Stimulated activated CD4-positive, alpha-beta T cell treated with anti-CD3 and anti-CD28 coated beads, Interleukin-4, amount 100 ng/mL, for 24 hours (primary cell): ENCODE data around the gene CD248.
"Not testable (repeated sequence)": the region's sequence is repeated elsewhere in the genome, so short reads cannot be mapped to it uniquely, and the experiment has no call there.

Source experiments
- DNase-seq: peaks from one replicate; pipeline ENCODE4 v3.0.0-alpha.2; 2020

The CD248 gene, protein sequence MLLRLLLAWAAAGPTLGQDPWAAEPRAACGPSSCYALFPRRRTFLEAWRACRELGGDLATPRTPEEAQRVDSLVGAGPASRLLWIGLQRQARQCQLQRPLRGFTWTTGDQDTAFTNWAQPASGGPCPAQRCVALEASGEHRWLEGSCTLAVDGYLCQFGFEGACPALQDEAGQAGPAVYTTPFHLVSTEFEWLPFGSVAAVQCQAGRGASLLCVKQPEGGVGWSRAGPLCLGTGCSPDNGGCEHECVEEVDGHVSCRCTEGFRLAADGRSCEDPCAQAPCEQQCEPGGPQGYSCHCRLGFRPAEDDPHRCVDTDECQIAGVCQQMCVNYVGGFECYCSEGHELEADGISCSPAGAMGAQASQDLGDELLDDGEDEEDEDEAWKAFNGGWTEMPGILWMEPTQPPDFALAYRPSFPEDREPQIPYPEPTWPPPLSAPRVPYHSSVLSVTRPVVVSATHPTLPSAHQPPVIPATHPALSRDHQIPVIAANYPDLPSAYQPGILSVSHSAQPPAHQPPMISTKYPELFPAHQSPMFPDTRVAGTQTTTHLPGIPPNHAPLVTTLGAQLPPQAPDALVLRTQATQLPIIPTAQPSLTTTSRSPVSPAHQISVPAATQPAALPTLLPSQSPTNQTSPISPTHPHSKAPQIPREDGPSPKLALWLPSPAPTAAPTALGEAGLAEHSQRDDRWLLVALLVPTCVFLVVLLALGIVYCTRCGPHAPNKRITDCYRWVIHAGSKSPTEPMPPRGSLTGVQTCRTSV

DNA sequence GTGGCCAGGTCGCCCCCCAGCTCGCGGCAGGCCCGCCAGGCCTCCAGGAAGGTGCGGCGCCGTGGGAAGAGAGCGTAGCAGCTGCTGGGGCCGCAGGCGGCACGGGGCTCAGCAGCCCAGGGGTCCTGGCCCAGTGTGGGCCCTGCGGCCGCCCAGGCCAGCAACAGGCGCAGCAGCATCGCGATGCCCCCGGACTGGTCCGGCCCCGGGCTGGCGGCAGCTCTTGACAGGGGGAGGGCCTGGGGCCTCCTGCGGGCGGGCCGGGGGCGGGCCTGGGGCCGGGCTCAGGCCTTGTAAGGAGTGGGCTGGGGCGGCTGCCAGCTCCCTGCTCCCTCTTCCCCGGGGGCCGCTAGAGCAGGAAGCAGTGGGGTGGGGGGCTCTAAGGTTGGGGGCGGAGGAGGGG is at the start of gene CD248:
Gene CD248 (minus strand): TSS at position 196 of the 403 bp plus-strand sequence. CDS start 17 bp downstream, at position 179.
- DNase-seq = no peak

DNA sequence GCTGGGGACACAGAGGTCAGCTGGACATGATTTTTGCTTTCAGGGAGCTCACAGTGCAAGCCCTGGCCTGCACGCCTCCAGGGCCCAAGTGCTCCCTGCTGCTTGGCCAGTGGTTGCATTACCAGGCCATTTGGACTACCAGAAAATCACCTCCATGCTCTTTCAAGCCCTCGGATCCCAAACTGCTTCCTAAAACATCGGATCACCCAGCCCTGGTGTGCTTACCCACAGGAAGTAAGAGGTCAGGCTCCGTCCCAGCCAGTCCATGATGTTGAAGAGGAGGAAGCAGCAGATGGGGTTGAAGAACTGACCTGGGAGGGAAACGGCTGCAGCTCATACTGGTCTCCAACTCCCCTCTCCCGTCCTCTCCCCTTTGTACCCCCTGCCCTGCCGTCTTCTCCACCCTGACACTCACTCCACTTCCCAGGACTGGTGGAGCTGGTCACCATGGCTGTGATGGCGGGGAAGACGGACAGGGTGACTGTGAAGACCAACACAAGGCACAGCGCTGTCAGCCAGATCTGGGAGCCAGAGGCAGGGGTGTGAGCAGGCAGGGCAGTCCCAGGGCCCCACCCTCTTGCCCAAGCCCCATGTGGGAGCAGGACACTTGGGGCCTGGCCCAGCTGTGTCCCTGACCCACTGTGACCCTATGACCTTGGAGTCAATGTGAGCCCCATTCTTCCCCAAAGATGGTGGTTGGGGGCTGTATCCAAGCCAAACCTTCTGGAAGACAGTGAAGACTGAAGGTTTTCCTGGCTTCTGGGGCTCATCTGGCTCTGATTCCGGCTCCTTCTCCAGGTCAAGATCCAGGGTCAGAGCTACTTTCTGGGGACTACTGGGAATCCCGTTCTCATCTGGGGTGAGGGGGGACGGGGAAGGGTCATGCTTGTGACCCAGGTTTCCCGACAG is 49.1 kb upstream of the CD248 start:
- DNase-seq = no peak

DNA sequence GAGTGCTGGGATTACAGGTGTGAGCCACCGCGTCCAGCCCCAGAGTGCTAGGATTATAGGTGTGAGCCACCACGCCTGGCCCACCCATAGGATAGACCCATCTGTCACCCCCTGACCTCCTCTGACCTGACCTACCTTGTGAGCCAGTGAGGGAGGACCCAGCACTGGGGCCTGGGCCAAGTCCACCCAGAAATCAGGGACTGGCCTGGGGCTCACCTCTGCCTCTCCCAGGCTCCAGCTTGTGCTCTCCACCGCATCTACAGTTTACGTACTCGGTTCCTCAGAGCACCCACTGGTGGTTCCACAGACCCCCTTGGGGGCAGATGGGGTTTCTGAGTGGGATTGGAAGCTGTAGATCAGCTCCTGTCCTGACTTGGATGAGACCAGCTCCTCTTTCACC is 48.3 kb upstream of the CD248 start:
- DNase-seq = no peak

DNA sequence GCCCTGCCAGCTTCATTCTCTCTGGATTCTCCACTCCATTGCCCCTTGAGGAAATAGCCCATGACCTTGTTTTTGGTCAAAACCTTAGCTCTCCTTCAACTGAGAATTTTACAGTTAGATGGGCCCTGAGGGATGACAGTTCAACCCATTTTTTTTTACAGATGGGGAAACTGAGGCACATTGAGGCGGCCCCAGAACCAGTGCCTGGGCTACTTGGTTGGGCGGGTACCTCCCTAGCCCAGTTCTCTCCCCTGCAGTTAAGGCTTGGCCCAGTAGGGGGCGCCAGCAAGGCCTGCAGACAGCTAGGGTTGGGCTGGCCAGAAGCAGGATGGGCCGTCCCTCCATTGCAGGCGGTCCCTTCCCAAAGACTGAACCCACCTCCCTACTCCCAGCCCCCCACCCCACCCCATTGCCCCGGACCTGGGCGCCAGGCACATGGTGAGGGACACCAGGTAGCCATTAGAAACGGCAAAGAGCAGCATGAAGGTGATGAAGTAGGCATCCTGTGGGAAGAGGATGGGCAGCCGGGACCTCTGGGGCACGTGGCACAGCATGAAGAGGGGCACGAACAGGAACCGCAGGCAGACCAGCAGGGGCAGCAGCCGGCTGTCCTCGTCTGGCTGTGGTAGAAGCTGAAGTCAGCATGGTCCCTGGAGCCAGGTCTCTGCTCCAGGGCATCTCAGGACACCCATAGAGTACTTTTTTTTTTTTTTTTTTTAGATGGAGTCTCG is 47.1 kb upstream of the CD248 start:
- peak; percentile 78 for DNase-seq

DNA sequence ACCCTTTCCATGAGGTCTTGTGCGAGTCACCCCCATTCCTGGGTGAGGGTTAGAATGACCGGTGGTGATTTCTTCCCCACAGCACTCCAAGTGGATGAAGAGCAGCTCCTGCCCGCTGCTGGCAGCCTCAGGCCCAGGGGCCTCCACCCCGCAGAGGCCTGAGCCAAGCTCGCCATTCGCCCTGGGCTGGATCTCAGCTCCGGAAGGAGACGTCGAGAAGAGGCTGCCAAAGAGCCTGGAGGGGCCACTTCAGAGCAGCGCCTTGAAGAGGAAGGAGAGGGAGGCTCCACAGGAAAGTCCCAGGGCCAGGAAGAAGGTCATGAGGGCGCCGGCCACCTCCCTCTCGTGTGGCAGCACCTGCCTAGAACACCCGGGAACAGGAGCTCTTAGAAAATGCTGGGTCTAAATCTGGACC is 46.4 kb upstream of the CD248 start:
- DNase-seq = no peak

DNA sequence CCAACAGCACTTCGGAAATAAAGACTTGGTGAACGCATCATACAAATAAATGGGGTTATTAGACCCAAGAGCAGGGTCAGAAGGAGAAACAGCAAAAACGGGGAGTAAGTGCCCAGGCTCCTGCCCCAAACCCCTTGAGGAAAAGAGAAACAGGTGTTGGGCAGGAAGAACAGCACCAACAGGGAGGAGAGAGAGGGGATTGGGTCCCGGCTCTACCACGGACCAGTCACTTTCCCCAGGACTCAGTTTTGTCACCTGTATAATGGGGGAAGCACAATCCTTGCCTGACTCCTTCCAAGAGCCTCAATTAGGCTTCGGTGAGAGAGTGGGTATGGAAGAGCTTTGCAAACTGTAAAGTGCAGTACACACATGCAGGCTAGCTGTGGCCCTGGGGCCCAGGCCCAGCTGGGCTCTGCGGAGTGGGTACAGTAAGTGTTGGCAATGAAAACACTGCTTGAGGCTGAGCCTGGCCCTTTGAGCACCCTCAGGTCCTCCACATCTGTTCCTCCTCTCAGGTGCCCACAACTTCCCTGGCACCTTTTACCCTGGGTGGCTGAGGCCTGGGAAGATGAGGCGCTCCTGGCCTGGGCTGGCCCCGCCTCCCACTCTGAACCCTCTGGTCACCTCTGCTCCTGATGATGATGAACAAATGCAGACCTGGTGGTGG is 45.8 kb upstream of the CD248 start:
- DNase-seq = no peak

- DNase-seq = no peak
Measured at GRCh38 chr11:66361502-66361941, 44.7 kb upstream of the CD248 start.

DNA sequence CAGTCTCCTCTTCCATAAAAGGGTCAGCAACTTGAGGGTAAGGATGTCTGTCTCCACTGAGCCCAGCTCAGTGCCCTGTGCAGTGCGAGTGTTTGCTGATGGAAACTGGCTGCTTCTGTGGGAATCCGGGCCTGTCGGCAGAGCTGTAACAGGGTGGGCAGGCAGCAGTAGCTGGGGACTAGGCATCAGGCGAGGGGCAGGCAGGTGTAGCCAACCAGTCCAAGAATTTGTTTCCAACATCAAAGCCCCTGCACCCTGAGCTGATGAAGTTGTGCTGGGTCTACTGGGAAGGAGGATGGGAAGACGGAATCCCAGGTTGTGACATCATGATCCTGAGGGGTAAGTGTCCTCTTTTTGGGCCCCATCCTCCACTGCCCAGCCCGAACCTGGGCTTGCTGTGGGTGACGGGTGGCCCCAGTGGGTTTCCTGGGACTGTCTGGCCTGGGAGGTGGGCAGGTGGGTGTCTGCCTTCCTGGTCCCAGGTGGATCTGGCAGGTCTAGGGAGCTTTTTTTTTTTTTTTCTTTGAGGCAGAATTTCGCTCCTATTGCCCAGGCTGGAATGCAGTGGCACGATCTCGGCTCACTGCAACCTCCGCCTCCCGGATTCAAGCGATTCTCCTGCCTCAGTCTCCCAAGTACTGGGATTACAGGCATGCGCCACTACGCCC is 43.7 kb upstream of the CD248 start:
- DNase-seq = no peak

GRCh38 chr11:66359662-66360087 is 42.8 kb upstream of the CD248 start:
- DNase-seq = no peak

GRCh38 chr11:66350560-66351235 is 33.9 kb upstream of the CD248 start:
- DNase-seq = not testable (repeated sequence)

- no peak for DNase-seq
Measured at GRCh38 chr11:66349084-66349386, 32.2 kb upstream of the CD248 start.

- peak; percentile 89 for DNase-seq
Measured at GRCh38 chr11:66347425-66348276, 30.8 kb upstream of the CD248 start, which contains the start of gene B4GAT1. Gene B4GAT1 (minus strand): TSS chr11:66347629. CDS start chr11:66347545, 84 bp downstream.

- no peak for DNase-seq
Measured at GRCh38 chr11:66346476-66347424, 29.9 kb upstream of the CD248 start.

GRCh38 chr11:66345316-66345649 is 28.4 kb upstream of the CD248 start:
- no peak for DNase-seq

DNA sequence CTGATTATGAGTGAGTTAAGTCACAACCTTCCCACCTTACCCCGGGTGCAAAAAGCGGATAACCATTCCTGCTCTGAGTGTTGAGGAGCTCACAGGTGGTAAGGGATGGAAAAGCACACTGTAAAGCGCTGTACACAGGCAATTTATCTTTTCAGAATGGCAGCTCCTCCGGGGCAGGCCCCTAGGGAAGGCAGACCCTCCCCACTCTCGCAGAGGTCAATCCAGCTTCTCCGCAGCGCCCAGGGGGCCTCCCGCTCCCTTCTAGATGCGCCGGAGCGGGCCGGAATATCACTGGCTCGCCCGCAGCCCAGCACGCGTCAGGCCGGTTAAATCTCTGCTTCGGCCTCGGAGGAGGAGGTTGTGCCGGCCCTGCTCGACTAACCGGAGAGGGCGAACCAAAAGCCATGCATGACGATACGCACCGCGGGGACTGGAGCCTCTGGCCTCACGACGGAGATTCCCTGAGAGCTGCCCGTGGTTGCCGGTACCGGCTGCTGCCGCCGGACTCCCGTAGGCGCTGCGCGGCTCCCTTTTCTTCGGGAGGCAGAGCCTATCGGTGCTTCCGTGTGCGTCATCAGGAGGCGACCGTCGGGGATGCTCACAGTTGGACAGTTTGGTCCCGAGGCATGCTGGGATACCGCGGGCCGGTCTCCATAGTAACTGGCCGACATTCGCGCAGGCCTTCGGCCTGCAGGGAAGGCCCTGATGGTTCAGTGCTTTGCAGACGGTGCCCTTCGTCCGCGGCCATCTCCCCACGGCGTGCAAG is 27.9 kb upstream of the CD248 start, which contains the start of gene BRMS1:
Gene BRMS1 (minus strand): TSS at position 555 of the 766 bp plus-strand sequence. CDS start 2,870 bp downstream, outside the sequence.
- DNase-seq = peak; percentile 97

DNA sequence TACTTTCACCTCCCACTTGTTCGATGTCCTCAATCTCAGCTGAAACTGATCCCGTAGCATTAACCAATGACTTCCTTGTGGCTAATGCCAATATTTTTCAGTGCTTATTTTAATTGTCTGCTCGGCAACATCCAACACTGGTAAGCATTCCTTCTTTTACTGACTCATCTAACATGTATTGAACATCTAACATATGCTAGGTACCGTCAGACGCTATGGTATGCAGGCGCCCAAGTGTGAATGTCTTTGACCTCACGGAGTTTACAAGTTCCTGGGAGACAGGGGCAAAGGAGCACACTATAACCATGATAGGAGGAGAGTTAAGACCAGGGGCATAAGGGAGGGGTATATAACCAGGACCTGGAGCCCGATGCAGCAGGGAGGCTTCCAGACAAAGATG is 26.3 kb upstream of the CD248 start:
- DNase-seq = no peak

GRCh38 chr11:66341502-66342126 is 24.8 kb upstream of the CD248 start:
- DNase-seq = no peak
